OCI-LY7 (cell line): ENCODE results near the gene DIAPH2. TPM values are rescaled to one million over a fixed set of nuclear protein-coding genes. Genes with fewer than 3 reads are reported as not detected.

ENCODE experiments used
- BruUV-seq: library from RNA; stranded (reverse); fragments of 400-500 nt; replicated peaks from 2 replicates; lab custom pipeline; 2021; lab: Mats Ljungman, UMichigan
- CTCF ChIA-PET: fragments of 300-600 bp; sonication (Branson Sonifier 250); formaldehyde crosslinking; loops from one replicate; lab custom pipeline; 2022; ENCODE audit warnings: antibody characterized with exemption; ENCODE audit not compliant: unreplicated experiment; lab: Charles Lee
- POLR2A ChIA-PET: fragments of 300-600 bp; sonication (Branson Sonifier 250); formaldehyde crosslinking; loops from one replicate; lab custom pipeline; 2022; ENCODE audit warnings: antibody characterized with exemption; lab: Charles Lee
- DNase-seq: peaks from one replicate; pipeline ENCODE4 v3.0.0-alpha.2; 2015; ENCODE audit warnings: low spot score
- H2AFZ ChIP-seq: fragments of 200-600 bp; sonication (generic), shearing (Covaris generic); 2 replicates; pipeline ENCODE4 v1.6.1; 2014; ENCODE audit warnings: mild to moderate bottlenecking, antibody characterized with exemption, low read length, moderate library complexity
- H3K27ac ChIP-seq: fragments of 200-600 bp; sonication (generic); 2 replicates; pipeline ENCODE4 v1.5.1; 2014; ENCODE audit warnings: mixed run types, low read depth, mild to moderate bottlenecking, moderate library complexity, low read length, inconsistent platforms; ENCODE audit not compliant: poor library complexity, severe bottlenecking
- H3K36me3 ChIP-seq: fragments of 200-600 bp; sonication (generic); 2 replicates; pipeline ENCODE4 v1.6.1; 2014; ENCODE audit warnings: mild to moderate bottlenecking, antibody characterized with exemption, low read length, moderate library complexity, mixed read lengths; ENCODE audit not compliant: insufficient read depth
- H3K4me1 ChIP-seq: fragments of 200-600 bp; sonication (generic); 2 replicates; pipeline ENCODE4 v1.5.1; 2014; ENCODE audit warnings: mild to moderate bottlenecking, low read length; ENCODE audit not compliant: insufficient read depth, poor library complexity, severe bottlenecking
- H3K4me2 ChIP-seq: fragments of 200-600 bp; sonication (generic); 2 replicates; pipeline ENCODE4 v1.6.1; 2014; ENCODE audit warnings: mild to moderate bottlenecking, low read length
- H3K4me3 ChIP-seq: fragments of 200-600 bp; sonication (generic); 2 replicates; pipeline ENCODE4 v1.5.1; 2014; ENCODE audit warnings: mild to moderate bottlenecking, low read depth, low read length; ENCODE audit not compliant: poor library complexity, severe bottlenecking
- H3K79me2 ChIP-seq: fragments of 200-600 bp; sonication (generic); 2 replicates; pipeline ENCODE4 v1.6.1; 2016; ENCODE audit warnings: low read depth, mild to moderate bottlenecking, low read length, moderate library complexity, mixed read lengths; ENCODE audit not compliant: insufficient read depth
- H3K9me2 ChIP-seq: fragments of 200-600 bp; sonication (generic); 2 replicates; pipeline ENCODE4 v1.6.1; 2016; ENCODE audit warnings: mild to moderate bottlenecking, low read length, mixed read lengths; ENCODE audit not compliant: insufficient read depth
- H3K9me3 ChIP-seq: fragments of 200-600 bp; sonication (generic); 2 replicates; pipeline ENCODE4 v1.6.1; 2014; ENCODE audit warnings: mild to moderate bottlenecking, mixed run types, low read length, mixed read lengths
- H4K20me1 ChIP-seq: fragments of 200-600 bp; sonication (generic); 2 replicates; pipeline ENCODE4 v1.6.1; 2014; ENCODE audit warnings: mild to moderate bottlenecking, antibody characterized with exemption, low read length, moderate library complexity, mixed read lengths; ENCODE audit not compliant: insufficient read depth
- EZH2phosphoT487 ChIP-seq: fragments of 200-600 bp; sonication (generic); IDR thresholded peaks from 2 replicates; pipeline ENCODE4 v1.6.1; 2018; ENCODE audit warnings: low read depth, borderline replicate concordance, mild to moderate bottlenecking, mixed run types, antibody characterized with exemption, low read length, moderate library complexity, mixed read lengths
- intact Hi-C: fragments of 100-400 bp; cut with micrococcal nuclease; formaldehyde crosslinking; loops from one replicate; pipeline ENCODE4 v1.10.0; 2022; ENCODE audit not compliant: unreplicated experiment
- total RNA-seq, 2 experiments: library from RNA; depleted of rRNA in 1 of 2; stranded (reverse); fragments of >200 nt in 1 of 2; shearing (Covaris generic) in 1 of 2; gene quantifications; 2 replicates each; pipeline ENCODE4 v1.2.3, GENCODE V29; 2014 to 2022
- TF ChIP-seq, protein P1 (sequence below): fragments of 200-600 bp; sonication (generic); conservative IDR thresholded peaks from 2 replicates; pipeline ENCODE4 v1.5.1; 2014; ENCODE audit warnings: mild to moderate bottlenecking, antibody characterized with exemption, low read length, moderate library complexity, mixed read lengths

DIAPH2 gene
- total RNA-seq, 2 experiments from 2014 or later, result 21.3 to 21.5 TPM

DNA sequence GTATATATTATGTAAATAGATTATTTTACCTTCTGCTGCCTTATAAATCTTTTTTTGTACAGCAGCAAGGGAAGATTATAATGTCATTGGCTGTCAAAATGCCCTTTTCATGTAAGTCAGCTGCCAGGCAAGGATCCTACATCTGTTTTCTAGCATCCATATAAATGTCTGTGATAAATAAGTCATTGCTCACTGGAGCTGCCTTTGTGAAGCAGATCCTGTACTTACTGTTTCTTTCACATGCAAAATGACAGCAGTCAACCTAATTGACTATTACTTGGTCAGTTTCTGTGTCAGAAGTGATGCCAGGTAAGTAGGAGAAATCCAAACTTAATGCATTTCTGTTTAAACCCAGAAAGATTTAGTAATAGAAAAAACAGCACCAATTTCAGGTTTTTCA is 819.8 kb downstream of the DIAPH2 start:
- H3K4me3 ChIP-seq, result no peak overlapping the region
- H3K79me2 ChIP-seq, result no peaks in the 10 kb centered on the region
- intact Hi-C loops, result no loop called here
- CTCF ChIA-PET, result no interaction called here
- peaks cover 38% of the 10 kb centered on the region for H3K4me1 ChIP-seq
- no peaks in the 10 kb centered on the region for H4K20me1 ChIP-seq
- no peak overlapping the region for H3K27ac ChIP-seq
- DNase-seq, result no peak
- no peak overlapping the region for H2AFZ ChIP-seq
- TF ChIP-seq, protein P1, sequence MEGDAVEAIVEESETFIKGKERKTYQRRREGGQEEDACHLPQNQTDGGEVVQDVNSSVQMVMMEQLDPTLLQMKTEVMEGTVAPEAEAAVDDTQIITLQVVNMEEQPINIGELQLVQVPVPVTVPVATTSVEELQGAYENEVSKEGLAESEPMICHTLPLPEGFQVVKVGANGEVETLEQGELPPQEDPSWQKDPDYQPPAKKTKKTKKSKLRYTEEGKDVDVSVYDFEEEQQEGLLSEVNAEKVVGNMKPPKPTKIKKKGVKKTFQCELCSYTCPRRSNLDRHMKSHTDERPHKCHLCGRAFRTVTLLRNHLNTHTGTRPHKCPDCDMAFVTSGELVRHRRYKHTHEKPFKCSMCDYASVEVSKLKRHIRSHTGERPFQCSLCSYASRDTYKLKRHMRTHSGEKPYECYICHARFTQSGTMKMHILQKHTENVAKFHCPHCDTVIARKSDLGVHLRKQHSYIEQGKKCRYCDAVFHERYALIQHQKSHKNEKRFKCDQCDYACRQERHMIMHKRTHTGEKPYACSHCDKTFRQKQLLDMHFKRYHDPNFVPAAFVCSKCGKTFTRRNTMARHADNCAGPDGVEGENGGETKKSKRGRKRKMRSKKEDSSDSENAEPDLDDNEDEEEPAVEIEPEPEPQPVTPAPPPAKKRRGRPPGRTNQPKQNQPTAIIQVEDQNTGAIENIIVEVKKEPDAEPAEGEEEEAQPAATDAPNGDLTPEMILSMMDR, result no peak
- TF ChIP-seq EZH2phosphoT487, result no peak
- H3K9me3 ChIP-seq, result no peaks in the 10 kb centered on the region; the same call in 1 of the 2 replicates
- 0 out of 2 replicates have a peak overlapping the region, but pooled peaks have one; percentile 44 for H3K4me2 ChIP-seq
- no TSS peak for BruUV-seq
- no peaks in the 10 kb centered on the region for H3K36me3 ChIP-seq
- POLR2A ChIA-PET, result no interaction called here
- H3K9me2 ChIP-seq, result no peaks in the 10 kb centered on the region

DNA sequence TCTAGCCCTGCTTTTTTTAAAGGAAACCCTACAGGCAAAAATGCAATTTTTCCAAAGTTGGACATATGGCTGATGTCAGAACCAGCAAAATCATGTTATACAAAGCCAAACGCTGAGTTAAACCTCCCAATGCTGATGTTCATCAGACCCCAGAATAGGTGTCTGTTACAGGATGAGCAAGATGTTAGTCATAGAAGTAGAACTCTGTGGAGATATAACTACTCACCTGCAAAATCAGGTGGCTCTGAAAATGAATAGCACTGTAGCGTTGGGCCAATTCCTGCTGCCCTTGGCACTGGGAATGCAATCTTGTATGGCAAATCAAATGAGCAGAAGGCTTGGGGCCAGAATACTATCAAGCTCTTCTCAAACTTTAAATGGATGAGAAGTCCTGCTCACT is 833.1 kb downstream of the DIAPH2 start:
- H3K4me2 ChIP-seq, result no peak overlapping the region
- POLR2A ChIA-PET, result interaction anchor here (0.5 to 1.1 kb wide), 2 partner anchors 12 to 684 kb away, joined by 3 to 4 read pairs; no protein-coding TSS in a partner anchor
- H2AFZ ChIP-seq, result no peak overlapping the region
- TF ChIP-seq, protein P1, result no peak
- no peak for TF ChIP-seq EZH2phosphoT487
- no peak overlapping the region for H3K27ac ChIP-seq
- no peak overlapping the region for H3K4me3 ChIP-seq
- intact Hi-C loops, result no loop called here
- H3K9me2 ChIP-seq, result no peaks in the 10 kb centered on the region
- H3K79me2 ChIP-seq, result no peaks in the 10 kb centered on the region
- no peaks in the 10 kb centered on the region for H3K9me3 ChIP-seq
- BruUV-seq, result no TSS peak
- DNase-seq, result no peak
- H4K20me1 ChIP-seq, result no peaks in the 10 kb centered on the region
- CTCF ChIA-PET, result no interaction called here
- no peaks in the 10 kb centered on the region for H3K4me1 ChIP-seq
- H3K36me3 ChIP-seq, result no peaks in the 10 kb centered on the region

DNA sequence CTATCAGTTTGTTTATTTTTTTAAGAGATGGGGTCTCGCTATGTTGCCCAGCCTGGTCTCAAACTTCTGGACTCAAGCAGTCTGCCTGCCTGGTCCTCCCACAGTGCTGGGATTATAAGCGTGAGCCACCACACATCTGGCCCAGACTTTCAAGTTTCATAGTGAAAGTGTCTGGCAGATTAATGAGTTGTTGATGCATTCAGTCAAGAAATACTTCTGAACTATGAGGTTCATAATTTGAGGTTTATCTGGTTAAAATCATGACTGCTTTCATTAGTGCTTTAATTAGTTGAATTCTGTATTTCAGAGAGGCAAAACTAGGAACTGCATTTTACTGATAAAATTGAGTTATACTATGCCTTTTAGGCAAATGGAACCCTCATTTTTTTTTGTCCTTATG is 837.7 kb downstream of the DIAPH2 start:
- no peak overlapping the region for H3K4me2 ChIP-seq
- no peak overlapping the region for H3K27ac ChIP-seq
- H3K9me3 ChIP-seq, result no peaks in the 10 kb centered on the region
- DNase-seq, result no peak
- BruUV-seq, result no TSS peak
- H3K79me2 ChIP-seq, result no peaks in the 10 kb centered on the region
- POLR2A ChIA-PET, result no interaction called here
- no peak overlapping the region for H3K4me3 ChIP-seq
- peaks cover 6% of the 10 kb centered on the region for H3K4me1 ChIP-seq
- CTCF ChIA-PET, result no interaction called here
- H2AFZ ChIP-seq, result no peak overlapping the region
- H4K20me1 ChIP-seq, result no peaks in the 10 kb centered on the region
- intact Hi-C loops, result no loop called here
- TF ChIP-seq, protein P1, result no peak
- TF ChIP-seq EZH2phosphoT487, result no peak
- H3K9me2 ChIP-seq, result no peaks in the 10 kb centered on the region
- H3K36me3 ChIP-seq, result no peaks in the 10 kb centered on the region; the same call in 1 of the 2 replicates
